Measurements from ENCODE around the gene CASZ1.

The CASZ1 gene

DNA sequence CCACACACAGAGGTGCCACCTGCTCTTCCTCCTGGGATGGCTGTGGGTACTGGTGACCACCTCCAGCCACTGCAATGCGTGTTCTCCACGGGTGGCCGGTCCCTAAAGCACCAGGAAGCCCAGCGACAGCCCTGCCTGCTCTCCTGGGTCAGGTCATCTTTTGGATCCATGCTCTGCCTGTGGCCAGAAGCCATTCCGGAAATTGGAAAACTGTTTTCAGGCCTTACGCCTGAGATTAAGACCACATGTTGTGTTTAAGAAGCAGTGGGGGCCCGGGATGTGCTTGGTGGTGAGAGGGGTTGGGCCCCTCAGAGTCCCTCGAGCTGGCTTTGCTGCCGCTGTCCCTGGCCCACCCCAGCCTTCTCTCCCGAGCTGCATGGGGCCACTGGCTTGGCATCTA, 170.9 kb downstream of the CASZ1 start:
- FAIRE-seq (no peak), DNase-seq (ENCODE audit: insufficient read length, low spot score) (no peak)
- TF ChIP-seq POU2F2 (IDR thresholded peaks at IDR 0.05; ENCODE audit: low read depth, low read length) (no peak), SPI1 (IDR thresholded peaks at IDR 0.05; ENCODE audit: low read depth, low read length) (no peak), POLR2A (IDR thresholded peaks at IDR 0.05; ENCODE audit: low read depth, low read length) (no peak), POLR2AphosphoS5 (IDR thresholded peaks at IDR 0.05; ENCODE audit: low read depth, low read length) (no peak), PAX5 (IDR thresholded peaks at IDR 0.05; ENCODE audit: insufficient read depth, low read length, severe bottlenecking) (no peak), TAF1 (IDR thresholded peaks at IDR 0.05; ENCODE audit: low read depth, low read length) (no peak)

DNA sequence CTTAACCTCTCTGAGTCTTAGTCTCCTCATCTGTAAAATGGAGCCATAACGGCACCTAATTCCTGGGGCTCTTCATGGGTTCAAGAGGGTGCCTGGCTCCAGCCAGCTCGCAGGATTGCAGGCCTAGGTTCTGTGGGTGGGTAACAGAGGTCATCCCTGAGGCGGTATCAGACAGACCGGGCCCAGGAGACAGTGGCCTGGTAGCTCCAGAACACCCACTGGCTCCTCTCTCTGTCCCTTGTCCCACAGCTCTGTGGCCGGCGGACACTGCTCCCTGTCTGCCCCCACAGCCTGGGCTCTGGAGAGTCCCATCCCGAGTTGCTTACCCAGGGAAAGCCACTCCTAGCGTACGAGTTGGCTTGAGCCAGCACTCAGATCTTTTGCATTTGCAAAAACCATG, 171.4 kb downstream of the CASZ1 start:
- DNase-seq (ENCODE audit: insufficient read length, low spot score): no peak
- FAIRE-seq: no peak
- no peak for TF ChIP-seq POU2F2 (IDR thresholded peaks at IDR 0.05; ENCODE audit: low read depth, low read length)
- no peak for TF ChIP-seq POLR2A (IDR thresholded peaks at IDR 0.05; ENCODE audit: low read depth, low read length)
- TF ChIP-seq POLR2AphosphoS5 (IDR thresholded peaks at IDR 0.05; ENCODE audit: low read depth, low read length): no peak
- no peak for TF ChIP-seq PAX5 (IDR thresholded peaks at IDR 0.05; ENCODE audit: insufficient read depth, low read length, severe bottlenecking)
- no peak for TF ChIP-seq SPI1 (IDR thresholded peaks at IDR 0.05; ENCODE audit: low read depth, low read length)
- no peak for TF ChIP-seq TAF1 (IDR thresholded peaks at IDR 0.05; ENCODE audit: low read depth, low read length)

DNA sequence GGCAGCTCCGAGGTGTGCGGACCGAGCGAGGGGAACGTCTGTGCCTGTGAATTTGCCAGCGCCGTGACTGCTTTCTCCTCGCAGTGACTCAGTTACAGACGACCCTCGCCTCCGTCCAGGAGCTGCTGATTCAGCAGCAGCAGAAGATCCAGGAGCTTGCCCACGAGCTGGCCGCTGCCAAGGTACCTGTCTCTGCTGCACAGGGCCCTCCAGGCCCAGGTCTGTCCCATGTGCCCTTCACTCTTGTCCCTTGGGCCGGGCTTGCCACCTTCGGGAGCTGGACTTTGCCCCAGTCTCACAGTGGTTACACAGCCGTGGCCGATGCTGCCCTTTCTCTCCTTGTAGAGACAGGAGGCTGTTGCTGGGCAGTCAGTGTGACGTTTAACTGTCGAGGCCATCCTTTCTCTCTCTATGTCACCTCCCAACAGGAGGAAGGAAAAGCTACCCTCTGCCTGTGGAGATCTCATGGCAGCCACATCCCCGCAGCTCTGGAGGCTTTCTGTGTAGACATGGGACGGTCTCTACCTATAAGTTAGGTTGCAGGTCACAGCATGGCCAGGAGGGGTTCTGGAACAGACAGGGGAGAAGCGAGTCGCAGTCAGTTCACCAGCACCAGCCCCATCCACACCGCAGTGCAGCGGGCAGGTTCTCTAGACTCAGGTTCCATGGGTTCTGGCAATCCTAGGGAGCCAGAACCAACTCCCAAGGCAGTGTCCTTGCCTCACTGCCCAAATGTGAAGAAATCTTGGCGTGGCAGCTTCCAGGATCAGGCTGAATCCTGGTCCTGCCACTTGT, 172.0 kb downstream of the CASZ1 start:
- DNase-seq (ENCODE audit: insufficient read length, low spot score) (no peak), FAIRE-seq (no peak)
- TF ChIP-seq PAX5 (IDR thresholded peaks at IDR 0.05; ENCODE audit: insufficient read depth, low read length, severe bottlenecking) (no peak), POU2F2 (IDR thresholded peaks at IDR 0.05; ENCODE audit: low read depth, low read length) (no peak), TAF1 (IDR thresholded peaks at IDR 0.05; ENCODE audit: low read depth, low read length) (no peak), POLR2A (IDR thresholded peaks at IDR 0.05; ENCODE audit: low read depth, low read length) (no peak), SPI1 (IDR thresholded peaks at IDR 0.05; ENCODE audit: low read depth, low read length) (no peak)

DNA sequence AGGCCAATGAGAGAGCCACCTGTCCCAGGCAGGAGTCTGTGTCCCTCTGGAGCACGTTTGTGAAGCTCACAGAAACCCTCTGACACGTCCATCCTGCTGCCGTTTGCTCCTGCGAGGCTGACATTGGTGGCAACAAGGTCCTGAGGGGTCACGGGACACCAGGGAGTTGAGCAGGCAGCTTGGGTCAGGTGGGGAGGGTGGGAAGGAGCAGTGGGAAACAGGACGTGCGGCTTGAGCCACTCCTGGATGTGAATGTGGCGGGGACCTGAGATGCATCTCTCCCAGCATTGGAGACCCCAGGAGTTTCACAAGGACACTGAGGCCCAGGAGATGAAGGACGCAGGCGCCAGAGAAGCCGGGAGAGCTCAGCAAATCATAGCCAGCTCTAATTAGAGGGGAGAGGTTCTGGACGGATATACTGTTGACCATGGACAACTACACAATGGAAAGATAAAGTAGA, 172.7 kb downstream of the CASZ1 start:
- DNase-seq (ENCODE audit: insufficient read length, low spot score) (no peak), FAIRE-seq (no peak)
- TF ChIP-seq POLR2AphosphoS5 (IDR thresholded peaks at IDR 0.05; ENCODE audit: low read depth, low read length): no peak
- TF ChIP-seq POLR2A (IDR thresholded peaks at IDR 0.05; ENCODE audit: low read depth, low read length): no peak
- no peak for TF ChIP-seq PAX5 (IDR thresholded peaks at IDR 0.05; ENCODE audit: insufficient read depth, low read length, severe bottlenecking)
- TF ChIP-seq SPI1 (IDR thresholded peaks at IDR 0.05; ENCODE audit: low read depth, low read length): no peak
- TF ChIP-seq POU2F2 (IDR thresholded peaks at IDR 0.05; ENCODE audit: low read depth, low read length): no peak
- no peak for TF ChIP-seq TAF1 (IDR thresholded peaks at IDR 0.05; ENCODE audit: low read depth, low read length)

DNA sequence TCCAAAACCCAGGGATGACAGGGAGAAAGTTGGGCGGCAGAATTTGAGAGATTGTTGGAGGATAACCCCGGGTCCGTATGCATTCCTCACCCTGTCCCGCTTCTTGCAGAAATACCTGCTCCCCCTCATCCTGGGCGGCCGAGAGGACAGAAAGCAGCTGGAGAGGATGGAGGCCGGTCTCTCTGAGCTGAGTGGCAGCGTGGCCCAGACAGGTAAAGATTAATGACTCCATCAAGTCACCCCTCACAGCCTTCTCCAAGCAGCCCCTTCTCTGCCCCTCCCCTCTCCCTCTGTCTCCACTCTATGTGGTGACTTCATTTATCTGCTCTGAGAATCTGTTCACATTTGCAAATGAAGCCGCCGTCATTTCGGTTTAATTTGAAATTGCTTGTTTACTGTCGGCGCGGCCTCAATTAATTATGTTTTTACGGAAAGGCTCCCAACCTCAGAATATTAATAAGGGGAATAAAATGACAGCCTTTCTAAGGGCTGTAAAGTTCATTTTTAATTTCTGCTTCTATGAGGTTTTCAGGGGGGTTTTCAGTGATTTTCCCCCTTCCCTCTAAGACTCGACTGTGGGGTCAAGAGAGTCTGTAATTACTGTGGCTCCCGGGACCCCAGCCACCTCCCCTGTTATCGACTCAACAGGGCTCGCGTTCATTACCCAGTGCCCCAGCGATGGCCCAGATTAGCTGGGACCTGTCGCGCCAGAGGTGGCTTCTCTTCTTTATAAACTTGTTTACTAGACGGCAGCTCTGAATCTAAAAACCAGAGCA, 173.3 kb downstream of the CASZ1 start:
- FAIRE-seq (no peak), DNase-seq (ENCODE audit: insufficient read length, low spot score) (no peak)
- TF ChIP-seq SPI1 (IDR thresholded peaks at IDR 0.05; ENCODE audit: low read depth, low read length): no peak
- no peak for TF ChIP-seq POLR2A (IDR thresholded peaks at IDR 0.05; ENCODE audit: low read depth, low read length)
- TF ChIP-seq PAX5 (IDR thresholded peaks at IDR 0.05; ENCODE audit: insufficient read depth, low read length, severe bottlenecking): no peak
- TF ChIP-seq POU2F2 (IDR thresholded peaks at IDR 0.05; ENCODE audit: low read depth, low read length): no peak
- TF ChIP-seq POLR2AphosphoS5 (IDR thresholded peaks at IDR 0.05; ENCODE audit: low read depth, low read length): no peak
- TF ChIP-seq TAF1 (IDR thresholded peaks at IDR 0.05; ENCODE audit: low read depth, low read length): no peak

DNA sequence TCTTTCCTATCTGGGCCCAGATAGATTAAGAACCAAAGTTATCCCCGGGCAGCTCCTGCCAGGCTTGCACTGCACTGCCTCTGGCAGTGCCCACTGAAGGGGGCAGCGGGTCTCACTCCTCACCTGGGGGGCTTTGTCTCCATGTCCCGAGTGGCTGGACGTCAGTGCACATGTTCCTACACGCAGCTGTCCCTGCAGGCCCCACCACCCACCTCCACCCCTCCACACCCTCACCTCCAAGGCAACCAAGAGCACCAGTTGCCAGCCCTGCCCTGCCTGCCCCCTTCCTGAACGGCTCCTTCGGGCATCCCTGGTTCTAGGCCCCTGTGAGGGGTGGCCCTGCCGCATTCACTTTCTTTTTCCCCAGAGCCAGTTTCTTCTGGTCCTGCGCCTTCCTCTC, 174.5 kb downstream of the CASZ1 start:
- FAIRE-seq: no peak
- no peak for DNase-seq (ENCODE audit: insufficient read length, low spot score)
- TF ChIP-seq TAF1 (IDR thresholded peaks at IDR 0.05; ENCODE audit: low read depth, low read length) (no peak), POU2F2 (IDR thresholded peaks at IDR 0.05; ENCODE audit: low read depth, low read length) (no peak), POLR2AphosphoS5 (IDR thresholded peaks at IDR 0.05; ENCODE audit: low read depth, low read length) (no peak), PAX5 (IDR thresholded peaks at IDR 0.05; ENCODE audit: insufficient read depth, low read length, severe bottlenecking) (no peak), SPI1 (IDR thresholded peaks at IDR 0.05; ENCODE audit: low read depth, low read length) (no peak), POLR2A (IDR thresholded peaks at IDR 0.05; ENCODE audit: low read depth, low read length) (no peak)

DNA sequence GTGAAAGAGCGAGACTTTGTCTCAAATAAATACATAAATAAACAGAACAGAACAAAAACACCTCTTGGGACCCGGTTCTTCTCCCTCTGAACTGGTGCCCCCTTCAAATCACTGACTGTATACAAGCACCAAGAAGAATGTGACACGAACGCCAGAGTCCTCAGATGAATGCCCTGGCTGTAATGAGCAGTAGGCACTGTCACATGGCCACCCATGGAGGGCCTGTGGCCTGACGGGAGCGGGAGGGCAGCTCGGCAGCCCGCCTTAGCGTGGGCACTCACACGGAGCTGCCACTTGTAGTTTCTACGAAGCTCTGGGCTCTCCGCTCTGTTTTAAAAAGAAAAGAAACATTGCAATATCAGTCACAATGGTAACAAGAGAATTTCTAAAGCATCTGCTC, 175.7 kb downstream of the CASZ1 start:
- no peak for DNase-seq (ENCODE audit: insufficient read length, low spot score)
- no peak for FAIRE-seq
- TF ChIP-seq POU2F2 (IDR thresholded peaks at IDR 0.05; ENCODE audit: low read depth, low read length): no peak
- TF ChIP-seq POLR2AphosphoS5 (IDR thresholded peaks at IDR 0.05; ENCODE audit: low read depth, low read length): no peak
- TF ChIP-seq PAX5 (IDR thresholded peaks at IDR 0.05; ENCODE audit: insufficient read depth, low read length, severe bottlenecking): no peak
- TF ChIP-seq POLR2A (IDR thresholded peaks at IDR 0.05; ENCODE audit: low read depth, low read length): no peak
- TF ChIP-seq SPI1 (IDR thresholded peaks at IDR 0.05; ENCODE audit: low read depth, low read length): no peak
- TF ChIP-seq TAF1 (IDR thresholded peaks at IDR 0.05; ENCODE audit: low read depth, low read length): no peak

DNA sequence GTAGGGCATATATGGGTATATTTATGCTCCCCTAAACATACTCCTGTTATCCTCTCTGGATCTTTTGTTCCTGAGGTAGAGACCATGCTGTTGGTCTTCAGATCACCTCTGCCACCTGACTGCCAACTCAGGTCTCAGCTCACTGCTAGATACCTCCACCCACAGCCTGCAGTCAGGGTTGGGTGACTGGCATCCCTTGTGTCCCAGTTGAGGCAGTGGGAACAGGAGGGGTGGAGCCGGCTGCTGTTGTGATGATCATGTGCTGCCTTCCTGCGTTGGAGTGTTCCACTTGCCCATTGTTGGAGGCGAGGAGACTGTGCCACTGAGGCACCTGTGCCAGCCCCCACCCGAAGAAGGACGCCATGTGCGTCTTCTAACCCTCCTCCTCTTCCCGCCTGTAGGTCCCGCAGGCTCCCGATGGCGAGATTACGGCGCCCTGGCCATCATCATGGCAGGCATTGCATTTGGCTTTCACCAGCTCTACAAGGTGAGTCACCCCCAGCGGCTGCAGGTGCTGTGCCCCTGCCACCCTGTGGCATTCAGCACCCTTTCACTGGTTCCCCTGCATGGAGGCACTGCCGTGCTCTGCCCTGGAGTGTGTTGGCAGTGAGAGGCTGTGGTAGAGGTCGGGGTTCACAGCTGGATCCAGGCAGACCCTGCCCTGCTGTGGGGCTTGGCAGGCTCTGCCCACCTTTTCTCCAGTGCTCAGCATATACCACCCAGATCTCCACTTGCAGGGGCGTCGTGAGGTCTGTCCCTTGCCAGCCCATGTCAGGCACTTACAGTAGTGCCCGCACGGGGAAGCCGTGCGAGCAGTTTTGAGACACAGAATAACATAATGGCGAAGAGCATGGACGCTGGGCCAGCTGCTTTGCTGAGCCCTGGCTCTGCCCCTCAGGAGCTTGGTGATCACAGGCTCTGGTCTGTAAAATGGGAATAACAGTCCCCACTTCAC, 178.2 kb downstream of the CASZ1 start:
- no peak for DNase-seq (ENCODE audit: insufficient read length, low spot score)
- TF ChIP-seq POLR2AphosphoS5 (IDR thresholded peaks at IDR 0.05; ENCODE audit: low read depth, low read length) (no peak), POU2F2 (IDR thresholded peaks at IDR 0.05; ENCODE audit: low read depth, low read length) (no peak), PAX5 (IDR thresholded peaks at IDR 0.05; ENCODE audit: insufficient read depth, low read length, severe bottlenecking) (no peak), TAF1 (IDR thresholded peaks at IDR 0.05; ENCODE audit: low read depth, low read length) (no peak), POLR2A (IDR thresholded peaks at IDR 0.05; ENCODE audit: low read depth, low read length) (no peak), SPI1 (IDR thresholded peaks at IDR 0.05; ENCODE audit: low read depth, low read length) (no peak)
- no peak for FAIRE-seq
